ENCODE data around the gene HES5.
"Not testable (repeated sequence)": the region's sequence is repeated elsewhere in the genome, so short reads cannot be mapped to it uniquely, and the experiment has no call there.

HES5 gene, protein sequence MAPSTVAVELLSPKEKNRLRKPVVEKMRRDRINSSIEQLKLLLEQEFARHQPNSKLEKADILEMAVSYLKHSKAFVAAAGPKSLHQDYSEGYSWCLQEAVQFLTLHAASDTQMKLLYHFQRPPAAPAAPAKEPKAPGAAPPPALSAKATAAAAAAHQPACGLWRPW

DNA sequence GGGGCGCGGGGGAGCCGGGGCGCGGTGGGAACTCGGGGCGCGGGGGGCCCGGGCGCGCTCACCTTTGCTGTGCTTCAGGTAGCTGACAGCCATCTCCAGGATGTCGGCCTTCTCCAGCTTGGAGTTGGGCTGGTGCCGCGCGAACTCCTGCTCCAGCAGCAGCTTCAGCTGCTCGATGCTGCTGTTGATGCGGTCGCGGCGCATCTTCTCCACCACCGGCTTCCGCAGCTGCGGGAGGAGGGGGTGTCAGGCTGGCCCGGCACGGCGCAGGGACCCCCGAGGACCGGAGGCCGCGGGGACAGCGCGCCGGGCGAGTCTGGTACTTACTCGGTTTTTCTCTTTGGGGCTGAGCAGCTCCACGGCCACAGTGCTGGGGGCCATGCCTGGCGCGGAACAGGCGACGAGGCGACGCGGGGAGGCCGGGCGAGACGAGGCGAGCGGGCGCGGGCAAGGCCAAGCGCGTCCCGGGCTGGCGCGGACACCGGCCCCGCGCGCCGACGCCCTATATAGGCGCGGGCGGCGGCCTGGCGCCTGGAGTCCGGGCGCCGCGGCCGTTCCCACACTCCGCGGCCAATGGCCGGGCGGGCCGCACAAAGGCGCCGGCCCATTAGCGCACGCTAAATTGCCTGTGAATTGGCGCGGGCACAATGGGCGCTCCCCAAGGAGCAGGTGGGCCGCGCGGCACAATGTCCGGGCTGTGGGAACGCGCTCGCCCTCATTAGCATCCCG lies at the start of gene HES5:
HES5 (minus strand) TSS at position 480 of the 729 bp plus-strand sequence; CDS start at position 381, 99 bp downstream.
- no peak for DNase-seq (ENCODE audit: low spot score)
- no peak for TF ChIP-seq CTCF (IDR thresholded peaks at IDR 0.05; ENCODE audit: extremely low read depth, insufficient read depth, missing control alignments)
- in situ Hi-C loops (cut with MboI; ENCODE audit: low pct_unique_long_range_greater_than_20kb, low sequenced_read_pairs, unreplicated experiment): loop anchor here (25.0 kb wide), 1 partner anchor 343 kb away; the partner anchor contains the start of gene FAAP20

DNA sequence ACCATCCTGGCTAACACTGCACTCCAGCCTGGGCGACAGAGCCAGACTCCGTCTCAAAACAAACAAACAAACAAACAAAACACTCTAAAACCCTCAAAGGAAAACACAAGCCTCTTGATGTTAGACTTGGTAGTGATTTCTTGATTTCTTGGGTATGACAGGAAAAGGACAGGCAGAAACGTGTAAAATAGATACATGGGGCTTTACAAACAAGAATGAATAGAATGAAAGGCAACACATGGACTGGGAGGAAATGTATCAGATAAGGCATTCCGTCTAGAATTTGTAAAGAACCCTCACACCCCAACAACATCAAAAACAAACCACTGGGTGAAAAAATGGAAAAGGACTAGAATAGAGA lies 48.7 kb upstream of the HES5 start:
- no peak for DNase-seq (ENCODE audit: low spot score)
- TF ChIP-seq CTCF (IDR thresholded peaks at IDR 0.05; ENCODE audit: extremely low read depth, insufficient read depth, missing control alignments): no peak
- in situ Hi-C loops (cut with MboI; ENCODE audit: low pct_unique_long_range_greater_than_20kb, low sequenced_read_pairs, unreplicated experiment): no loop called here

DNA sequence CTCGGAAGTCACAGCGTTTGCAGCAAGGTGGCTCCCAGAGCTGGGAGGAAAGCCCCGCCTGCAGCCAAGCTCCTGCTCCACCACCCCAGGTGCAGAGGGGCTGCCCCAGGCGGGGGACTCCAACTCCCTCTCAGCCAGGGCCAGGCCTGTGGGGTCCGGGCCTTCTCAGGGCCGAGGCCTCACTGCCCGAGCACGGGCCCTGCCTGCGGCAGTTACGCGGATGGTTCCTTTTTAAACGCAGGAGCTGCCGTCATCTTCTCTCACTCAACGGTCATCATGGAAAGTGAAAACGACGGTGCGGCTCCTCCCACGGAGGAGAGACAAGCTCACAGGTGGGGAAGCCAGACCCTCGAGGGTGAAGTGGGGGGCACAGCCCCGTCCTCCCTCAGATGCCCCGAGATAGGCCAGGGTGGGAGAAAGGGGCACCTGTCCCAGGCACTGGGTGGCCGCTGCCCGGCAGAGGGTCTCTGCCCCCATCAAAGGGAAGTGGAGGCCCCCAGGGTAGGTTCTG lies 47.6 kb upstream of the HES5 start:
- DNase-seq (ENCODE audit: low spot score); in situ Hi-C loops (cut with MboI; ENCODE audit: low pct_unique_long_range_greater_than_20kb, low sequenced_read_pairs, unreplicated experiment): not testable (repeated sequence)

- TF ChIP-seq CTCF (IDR thresholded peaks at IDR 0.05; ENCODE audit: extremely low read depth, insufficient read depth, missing control alignments): no peak
- DNase-seq (ENCODE audit: low spot score): no peak
- in situ Hi-C loops (cut with MboI; ENCODE audit: low pct_unique_long_range_greater_than_20kb, low sequenced_read_pairs, unreplicated experiment): no loop called here
These were observed 46.0 kb upstream of the HES5 start for GRCh38 chr1:2575801-2576663.

DNA sequence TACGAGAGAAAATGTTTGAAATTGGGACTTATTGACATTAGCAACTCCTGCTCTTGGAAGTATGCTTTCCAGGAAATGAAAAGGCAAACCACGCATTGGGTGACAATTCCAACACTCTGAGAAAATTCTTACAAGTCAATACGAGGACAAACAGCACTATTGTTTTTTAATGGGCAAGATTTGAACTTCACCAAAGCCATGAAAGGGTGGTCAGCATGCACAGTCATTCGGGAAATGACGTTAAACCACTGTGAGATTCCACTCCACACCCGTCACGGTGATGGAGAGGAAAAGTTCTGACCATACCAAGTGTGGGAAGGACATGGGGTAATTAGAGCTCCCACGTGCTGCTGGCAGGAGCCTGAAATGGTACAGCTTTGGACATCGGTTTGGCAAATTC lies 44.3 kb upstream of the HES5 start:
- TF ChIP-seq CTCF (IDR thresholded peaks at IDR 0.05; ENCODE audit: extremely low read depth, insufficient read depth, missing control alignments): no peak
- in situ Hi-C loops (cut with MboI; ENCODE audit: low pct_unique_long_range_greater_than_20kb, low sequenced_read_pairs, unreplicated experiment): no loop called here
- DNase-seq (ENCODE audit: low spot score): no peak

DNA sequence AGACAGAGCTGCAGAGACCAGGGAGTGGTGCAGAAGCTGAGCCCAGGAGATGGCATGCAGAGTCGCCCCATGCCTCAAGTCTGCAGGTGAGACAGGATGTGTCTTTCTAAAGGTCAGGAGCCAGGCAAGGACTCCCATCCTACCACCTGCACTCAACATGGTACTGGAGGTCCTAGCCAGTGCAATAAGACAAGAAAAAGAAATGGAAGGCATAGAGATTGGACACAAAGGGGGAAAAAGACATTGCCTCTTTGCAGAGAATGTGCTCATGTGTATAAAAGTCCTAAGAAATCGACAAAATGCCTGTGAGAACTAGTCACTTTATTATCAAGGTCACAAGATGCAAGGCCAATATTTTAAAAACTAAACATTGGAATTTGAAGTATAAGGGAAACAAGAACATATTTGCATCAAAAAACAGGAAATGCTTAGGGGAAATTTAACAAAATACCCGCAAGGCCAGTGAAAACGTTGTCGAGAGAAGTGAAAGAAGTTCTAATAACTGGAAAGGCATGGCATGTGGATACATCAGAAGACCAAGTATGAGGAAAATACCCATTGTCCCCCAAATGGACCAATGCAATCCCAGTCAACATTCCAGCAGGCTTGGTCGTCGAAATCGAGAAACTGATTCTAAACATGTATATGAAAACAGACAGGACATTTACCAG lies 43.3 kb upstream of the HES5 start:
- TF ChIP-seq CTCF (IDR thresholded peaks at IDR 0.05; ENCODE audit: extremely low read depth, insufficient read depth, missing control alignments): no peak
- DNase-seq (ENCODE audit: low spot score): no peak
- in situ Hi-C loops (cut with MboI; ENCODE audit: low pct_unique_long_range_greater_than_20kb, low sequenced_read_pairs, unreplicated experiment): no loop called here

Measured in GM13977 (cell line).